ENCODE results near the gene RIPOR2.
"Not testable (repeated sequence)": the region's sequence is repeated elsewhere in the genome, so short reads cannot be mapped to it uniquely, and the experiment has no call there.

The RIPOR2 gene

GRCh38 chr6:24765968-24766367, 169.8 kb downstream of the RIPOR2 start:
- H3K56ac ChIP-seq (ENCODE audit: low read length); H3K9ac ChIP-seq (ENCODE audit: low read length); H3K79me1 ChIP-seq (ENCODE audit: low read length); H3K4me3 ChIP-seq (ENCODE audit: low read length); H2AK5ac ChIP-seq (ENCODE audit: low read length); H3K27ac ChIP-seq (ENCODE audit: low read depth, low read length); H3K23ac ChIP-seq (ENCODE audit: low read length); H3K18ac ChIP-seq (ENCODE audit: low read length); DNase-seq; H3K79me2 ChIP-seq (ENCODE audit: control insufficient read depth, insufficient read depth, low read length); H4K5ac ChIP-seq (ENCODE audit: low read length); H3K36me3 ChIP-seq (ENCODE audit: control insufficient read depth, insufficient read depth, low read length); H2BK15ac ChIP-seq (replicated peaks; ENCODE audit: low read depth); H3K4ac ChIP-seq (ENCODE audit: low read depth, low read length); H2BK120ac ChIP-seq (ENCODE audit: low read depth, low read length); H3K4me1 ChIP-seq (ENCODE audit: control insufficient read depth, low read depth, low read length); H3K27me3 ChIP-seq (ENCODE audit: insufficient read depth, low read length, poor library complexity); H2BK5ac ChIP-seq (ENCODE audit: low read length); H4K8ac ChIP-seq (ENCODE audit: low read depth, low read length); H3K4me2 ChIP-seq (ENCODE audit: low read length): not testable (repeated sequence)
- whole genome bisulfite sequencing (ENCODE audit: extremely low coverage, insufficient coverage, low lambda C conversion rate): no CpG with 5 or more reads among the region's 26 CpGs

- H3K56ac ChIP-seq (ENCODE audit: low read length); H2BK5ac ChIP-seq (ENCODE audit: low read length); H3K4me2 ChIP-seq (ENCODE audit: low read length); H3K79me1 ChIP-seq (ENCODE audit: low read length); H3K36me3 ChIP-seq (ENCODE audit: control insufficient read depth, insufficient read depth, low read length); H2AK5ac ChIP-seq (ENCODE audit: low read length); H3K23ac ChIP-seq (ENCODE audit: low read length); DNase-seq; H3K4me1 ChIP-seq (ENCODE audit: control insufficient read depth, low read depth, low read length); H3K4ac ChIP-seq (ENCODE audit: low read depth, low read length); H4K5ac ChIP-seq (ENCODE audit: low read length); H3K27ac ChIP-seq (ENCODE audit: low read depth, low read length); H3K27me3 ChIP-seq (ENCODE audit: insufficient read depth, low read length, poor library complexity); H3K4me3 ChIP-seq (ENCODE audit: low read length); H2BK15ac ChIP-seq (replicated peaks; ENCODE audit: low read depth); H4K8ac ChIP-seq (ENCODE audit: low read depth, low read length); H2BK120ac ChIP-seq (ENCODE audit: low read depth, low read length); H3K18ac ChIP-seq (ENCODE audit: low read length); H3K9ac ChIP-seq (ENCODE audit: low read length); H3K79me2 ChIP-seq (ENCODE audit: control insufficient read depth, insufficient read depth, low read length): not testable (repeated sequence)
- WGBS (ENCODE audit: extremely low coverage, insufficient coverage, low lambda C conversion rate): no CpG with 5 or more reads among the region's 20 CpGs
These were observed 170.6 kb downstream of the RIPOR2 start for GRCh38 chr6:24764833-24765828.

- Histone ChIP-seq H3K9ac (ENCODE audit: low read length) (no peak overlapping the region), H3K4me3 (ENCODE audit: low read length) (no peak overlapping the region), H3K27me3 (ENCODE audit: insufficient read depth, low read length, poor library complexity) (no peaks in the 10 kb centered on the region), H3K79me1 (ENCODE audit: low read length) (no peaks in the 10 kb centered on the region), H3K36me3 (ENCODE audit: control insufficient read depth, insufficient read depth, low read length) (no peaks in the 10 kb centered on the region), H2BK120ac (ENCODE audit: low read depth, low read length) (no peak overlapping the region), H2BK15ac (replicated peaks; ENCODE audit: low read depth) (no peak overlapping the region), H2BK5ac (ENCODE audit: low read length) (no peak overlapping the region), H3K18ac (ENCODE audit: low read length) (no peak overlapping the region), H3K23ac (ENCODE audit: low read length) (no peak overlapping the region), H3K79me2 (ENCODE audit: control insufficient read depth, insufficient read depth, low read length) (no peaks in the 10 kb centered on the region), H4K5ac (ENCODE audit: low read length) (no peak overlapping the region), H3K4me1 (ENCODE audit: control insufficient read depth, low read depth, low read length) (no peaks in the 10 kb centered on the region), H3K27ac (ENCODE audit: low read depth, low read length) (no peak overlapping the region), H3K4me2 (ENCODE audit: low read length) (no peak overlapping the region), H3K56ac (ENCODE audit: low read length) (no peak overlapping the region), H4K8ac (ENCODE audit: low read depth, low read length) (no peak overlapping the region), H3K4ac (ENCODE audit: low read depth, low read length) (no peak overlapping the region), H2AK5ac (ENCODE audit: low read length) (no peak overlapping the region)
- no peak for DNase-seq
- no CpG with 5 or more reads among the region's 3 CpGs for WGBS (ENCODE audit: extremely low coverage, insufficient coverage, low lambda C conversion rate)
These were observed 172.2 kb downstream of the RIPOR2 start for GRCh38 chr6:24763578-24763977.

- H3K56ac ChIP-seq (ENCODE audit: low read length): no peak overlapping the region
- H2AK5ac ChIP-seq (ENCODE audit: low read length): no peak overlapping the region
- H3K27ac ChIP-seq (ENCODE audit: low read depth, low read length): no peak overlapping the region
- H2BK15ac ChIP-seq (replicated peaks; ENCODE audit: low read depth): no peak overlapping the region
- no peak overlapping the region for H3K9ac ChIP-seq (ENCODE audit: low read length)
- H3K4me3 ChIP-seq (ENCODE audit: low read length): no peak overlapping the region
- H3K79me2 ChIP-seq (ENCODE audit: control insufficient read depth, insufficient read depth, low read length): no peaks in the 10 kb centered on the region
- H2BK120ac ChIP-seq (ENCODE audit: low read depth, low read length): no peak overlapping the region
- H3K4ac ChIP-seq (ENCODE audit: low read depth, low read length): no peak overlapping the region
- H3K4me2 ChIP-seq (ENCODE audit: low read length): no peak overlapping the region
- no peak overlapping the region for H3K18ac ChIP-seq (ENCODE audit: low read length)
- H3K36me3 ChIP-seq (ENCODE audit: control insufficient read depth, insufficient read depth, low read length): no peaks in the 10 kb centered on the region
- no peak overlapping the region for H3K23ac ChIP-seq (ENCODE audit: low read length)
- H2BK5ac ChIP-seq (ENCODE audit: low read length): no peak overlapping the region
- H4K5ac ChIP-seq (ENCODE audit: low read length): no peak overlapping the region
- H3K4me1 ChIP-seq (ENCODE audit: control insufficient read depth, low read depth, low read length): no peaks in the 10 kb centered on the region
- no peaks in the 10 kb centered on the region for H3K79me1 ChIP-seq (ENCODE audit: low read length)
- no peaks in the 10 kb centered on the region for H3K27me3 ChIP-seq (ENCODE audit: insufficient read depth, low read length, poor library complexity)
- no peak for DNase-seq
- no peak overlapping the region for H4K8ac ChIP-seq (ENCODE audit: low read depth, low read length)
These were observed 173.9 kb downstream of the RIPOR2 start for GRCh38 chr6:24761851-24762250.

DNA sequence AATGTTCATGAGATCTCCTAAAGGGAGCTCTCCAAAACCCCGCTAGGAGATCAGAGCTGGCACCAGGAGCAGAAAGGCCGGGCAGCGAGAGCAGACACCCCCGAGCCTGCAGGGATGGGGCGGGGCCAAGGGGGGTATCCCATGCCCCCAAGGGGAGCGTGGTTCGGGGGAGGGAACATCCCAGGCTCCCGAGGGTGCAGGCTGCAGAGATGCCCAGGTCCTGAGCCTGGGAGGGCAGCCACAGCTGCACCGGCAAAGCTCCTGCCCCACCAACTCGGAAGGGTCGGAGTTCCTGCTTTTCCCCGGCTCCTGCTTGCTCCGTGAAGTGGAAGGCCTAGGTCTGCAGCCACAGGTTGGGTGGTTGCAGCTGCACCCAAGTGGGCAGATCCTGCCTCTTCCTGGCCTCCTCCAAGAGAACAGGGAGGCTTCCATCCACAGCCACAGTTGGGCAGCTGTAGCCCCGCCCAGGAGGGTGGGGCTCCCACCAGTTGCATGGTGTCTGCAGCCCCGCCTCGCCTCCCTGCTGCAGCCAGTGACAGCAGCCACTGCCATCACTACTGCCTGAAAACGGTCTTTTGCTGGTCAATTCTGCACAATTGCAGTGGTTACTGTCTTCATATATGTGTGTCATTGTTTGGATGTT, 174.4 kb downstream of the RIPOR2 start:
- Histone ChIP-seq H3K4me2 (ENCODE audit: low read length) (no peak overlapping the region), H3K4me3 (ENCODE audit: low read length) (no peak overlapping the region), H3K56ac (ENCODE audit: low read length) (no peak overlapping the region), H4K8ac (ENCODE audit: low read depth, low read length) (no peak overlapping the region), H2AK5ac (ENCODE audit: low read length) (no peak overlapping the region), H3K4me1 (ENCODE audit: control insufficient read depth, low read depth, low read length) (no peaks in the 10 kb centered on the region), H3K27ac (ENCODE audit: low read depth, low read length) (no peak overlapping the region), H2BK5ac (ENCODE audit: low read length) (no peak overlapping the region), H2BK120ac (ENCODE audit: low read depth, low read length) (no peak overlapping the region), H3K23ac (ENCODE audit: low read length) (no peak overlapping the region), H3K4ac (ENCODE audit: low read depth, low read length) (no peak overlapping the region), H3K79me1 (ENCODE audit: low read length) (no peaks in the 10 kb centered on the region), H3K36me3 (ENCODE audit: control insufficient read depth, insufficient read depth, low read length) (no peaks in the 10 kb centered on the region), H3K18ac (ENCODE audit: low read length) (no peak overlapping the region), H3K79me2 (ENCODE audit: control insufficient read depth, insufficient read depth, low read length) (no peaks in the 10 kb centered on the region), H3K27me3 (ENCODE audit: insufficient read depth, low read length, poor library complexity) (no peaks in the 10 kb centered on the region), H3K9ac (ENCODE audit: low read length) (no peak overlapping the region), H4K5ac (ENCODE audit: low read length) (no peak overlapping the region), H2BK15ac (replicated peaks; ENCODE audit: low read depth) (no peak overlapping the region)
- peak; percentile 26 for DNase-seq
- WGBS (ENCODE audit: extremely low coverage, insufficient coverage, low lambda C conversion rate): no CpG with 5 or more reads among the region's 17 CpGs

All from mesendoderm (in vitro differentiated cells).